ENCODE results near the gene CCR8.

DNA sequence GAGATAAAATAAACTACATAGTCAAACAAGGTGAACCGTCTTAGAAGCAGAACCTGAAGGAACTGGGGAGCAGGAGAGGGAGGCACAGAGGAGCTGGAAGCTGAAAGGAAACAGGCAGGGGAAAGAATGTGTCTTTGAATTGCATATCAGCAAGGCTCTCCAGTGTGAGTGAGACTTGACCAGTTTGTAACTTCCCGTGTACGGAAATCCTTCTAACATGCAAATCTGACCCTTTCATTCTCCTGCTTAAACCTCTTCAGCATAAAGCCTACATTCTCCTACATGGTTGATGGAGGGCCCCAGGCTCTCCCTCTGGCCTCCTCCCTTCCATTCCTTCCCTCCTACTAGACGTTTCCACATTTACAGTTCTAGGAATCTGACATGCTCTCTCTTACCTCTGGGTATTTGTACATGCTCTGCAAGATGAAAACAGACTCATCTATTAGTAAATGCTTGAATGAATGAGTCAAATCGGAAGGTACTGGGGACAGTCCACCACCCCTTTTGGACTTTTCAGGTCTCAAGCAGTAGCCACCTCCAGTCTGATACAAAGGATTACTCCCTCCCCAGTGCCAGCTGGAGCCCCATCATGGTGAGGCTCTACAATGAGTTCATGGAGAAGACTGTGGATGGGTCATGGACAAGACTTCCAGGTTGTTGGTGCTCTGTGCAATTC lies 47.6 kb downstream of the CCR8 start:
- TF ChIP-seq, protein P1, sequence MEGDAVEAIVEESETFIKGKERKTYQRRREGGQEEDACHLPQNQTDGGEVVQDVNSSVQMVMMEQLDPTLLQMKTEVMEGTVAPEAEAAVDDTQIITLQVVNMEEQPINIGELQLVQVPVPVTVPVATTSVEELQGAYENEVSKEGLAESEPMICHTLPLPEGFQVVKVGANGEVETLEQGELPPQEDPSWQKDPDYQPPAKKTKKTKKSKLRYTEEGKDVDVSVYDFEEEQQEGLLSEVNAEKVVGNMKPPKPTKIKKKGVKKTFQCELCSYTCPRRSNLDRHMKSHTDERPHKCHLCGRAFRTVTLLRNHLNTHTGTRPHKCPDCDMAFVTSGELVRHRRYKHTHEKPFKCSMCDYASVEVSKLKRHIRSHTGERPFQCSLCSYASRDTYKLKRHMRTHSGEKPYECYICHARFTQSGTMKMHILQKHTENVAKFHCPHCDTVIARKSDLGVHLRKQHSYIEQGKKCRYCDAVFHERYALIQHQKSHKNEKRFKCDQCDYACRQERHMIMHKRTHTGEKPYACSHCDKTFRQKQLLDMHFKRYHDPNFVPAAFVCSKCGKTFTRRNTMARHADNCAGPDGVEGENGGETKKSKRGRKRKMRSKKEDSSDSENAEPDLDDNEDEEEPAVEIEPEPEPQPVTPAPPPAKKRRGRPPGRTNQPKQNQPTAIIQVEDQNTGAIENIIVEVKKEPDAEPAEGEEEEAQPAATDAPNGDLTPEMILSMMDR (conservative IDR thresholded peaks at IDR 0.05 in 1 of 2, IDR thresholded peaks at IDR 0.05 in 1 of 2; ENCODE audit: low read depth in 1 of 2, low read length in 2 of 2) = no peak
- no peak for TF ChIP-seq EZH2 (IDR thresholded peaks at IDR 0.05; ENCODE audit: low read length, missing control alignments)

Measured in fibroblast of lung (primary cell).